HG03139 (cell line): Measurements from ENCODE around the gene RFC5.
A peak's percentile ranks its signal among the peaks of the same experiment; 100 is the strongest.
"Not testable (repeated sequence)": the region's sequence is repeated elsewhere in the genome, so short reads cannot be mapped to it uniquely, and the experiment has no call there.

Experiments
- ATAC-seq: cut with Tn5 transposase; IDR thresholded peaks from one replicate; pipeline ENCODE4 v1.9.1; 2021; ENCODE audit not compliant: unreplicated experiment

RFC5 gene

DNA sequence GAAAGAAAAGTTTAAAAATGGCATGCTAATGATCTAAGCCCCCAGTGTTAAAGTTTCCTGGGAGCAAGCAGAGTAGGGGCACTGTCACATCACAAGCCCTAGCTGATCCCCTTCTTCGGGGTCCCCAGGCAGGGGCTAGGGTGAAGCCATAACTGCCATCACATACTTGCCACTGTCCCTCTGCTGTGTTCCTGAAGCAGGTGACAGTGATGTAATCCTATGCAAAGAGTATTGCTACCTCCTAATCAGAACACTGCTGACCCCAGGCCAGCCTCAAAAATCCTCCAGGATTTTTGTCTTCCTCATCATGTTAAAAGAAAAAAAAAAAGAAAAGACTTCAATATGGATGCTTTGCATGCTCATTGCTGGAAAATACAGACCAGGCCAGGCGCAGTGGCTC, 1.2 kb upstream of the RFC5 start:
- ATAC-seq = no peak

DNA sequence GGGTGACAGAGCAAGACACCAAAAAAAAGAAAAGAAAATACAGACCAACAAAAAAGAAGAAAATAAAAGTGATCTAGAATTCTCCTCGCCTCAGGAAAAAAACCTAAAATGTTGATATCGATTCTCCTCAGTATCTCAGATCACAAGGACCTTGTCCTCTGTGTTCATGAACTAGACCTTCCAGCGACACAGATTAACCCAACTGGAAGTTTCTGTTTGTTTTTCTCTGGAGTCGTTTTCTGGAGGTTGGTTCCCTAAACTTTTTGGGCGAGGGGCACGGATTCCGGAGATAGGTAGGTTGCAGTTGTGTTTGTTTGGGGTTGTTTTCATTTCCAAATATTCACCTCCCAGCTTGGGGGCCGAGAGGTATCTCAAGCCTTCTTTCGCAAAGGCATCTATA, 559 bp upstream of the RFC5 start:
- no peak for ATAC-seq

DNA sequence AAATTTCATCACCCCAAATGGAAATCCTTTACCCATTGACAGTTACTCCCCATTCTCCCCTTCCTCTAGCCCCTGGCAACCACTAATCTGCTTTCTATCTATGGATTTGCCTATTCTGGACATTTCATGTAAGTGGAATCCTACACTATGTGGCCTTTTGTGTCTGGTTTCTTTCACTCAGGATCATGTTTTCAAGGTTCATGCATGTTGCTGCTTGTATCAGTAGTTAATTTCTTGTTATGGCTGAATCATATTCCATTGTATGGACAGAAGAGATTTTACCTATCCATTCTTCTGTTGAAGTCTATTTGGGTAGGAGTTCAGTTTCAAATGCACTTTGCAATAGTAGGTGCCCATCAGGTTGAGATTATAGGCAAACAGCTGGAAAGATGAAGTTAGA, 1.4 kb downstream of the RFC5 start:
- no peak for ATAC-seq

DNA sequence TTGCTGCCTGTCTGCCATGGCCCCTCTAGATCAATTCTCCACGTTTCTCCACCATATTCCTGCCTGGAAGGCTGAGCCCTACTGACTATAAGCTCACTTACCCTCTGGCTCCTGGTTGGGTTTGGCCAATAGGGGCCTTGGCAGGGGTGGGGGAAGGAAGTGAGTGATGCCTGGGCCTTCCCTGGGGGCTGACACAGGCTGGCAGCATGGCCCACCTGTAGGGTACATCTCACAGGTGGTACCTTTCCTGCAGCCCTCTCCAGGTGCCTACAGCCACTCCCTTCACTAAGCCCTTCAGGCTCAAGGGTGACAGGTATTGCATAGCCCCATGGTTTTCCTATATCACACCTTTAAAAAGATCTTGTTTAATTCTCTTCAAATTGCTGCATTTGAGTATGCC, 3.5 kb downstream of the RFC5 start:
- ATAC-seq = no peak

DNA sequence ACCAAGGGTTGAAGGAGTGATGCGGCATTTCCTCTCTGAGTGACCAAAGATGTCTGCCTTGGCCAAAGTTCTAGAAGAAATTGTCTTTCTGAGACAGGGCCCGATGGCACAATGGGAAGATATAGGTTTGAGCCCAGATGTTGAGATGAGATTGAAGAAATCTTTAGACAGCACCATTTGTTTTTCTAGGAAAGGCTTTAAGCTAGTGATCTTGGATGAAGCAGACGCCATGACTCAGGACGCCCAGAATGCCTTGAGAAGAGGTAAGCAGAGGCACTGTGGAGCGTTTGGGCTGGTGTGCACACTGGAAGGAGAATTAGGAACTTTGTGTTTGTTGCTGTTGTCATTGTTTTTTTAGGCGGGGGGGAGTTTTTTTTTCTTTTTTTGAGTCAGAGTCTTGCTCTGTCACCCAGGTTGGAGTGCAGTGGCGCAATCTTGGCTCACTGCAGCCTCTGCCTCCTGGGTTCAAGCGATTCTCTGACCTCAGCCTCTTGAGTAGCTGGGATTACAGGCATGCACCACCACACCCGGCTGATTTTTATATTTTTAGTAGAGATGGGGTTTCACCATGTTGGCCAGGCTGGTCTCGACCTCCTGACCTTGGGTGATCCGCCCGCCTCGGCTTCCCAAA, 5.7 kb downstream of the RFC5 start:
- ATAC-seq = not testable (repeated sequence)

DNA sequence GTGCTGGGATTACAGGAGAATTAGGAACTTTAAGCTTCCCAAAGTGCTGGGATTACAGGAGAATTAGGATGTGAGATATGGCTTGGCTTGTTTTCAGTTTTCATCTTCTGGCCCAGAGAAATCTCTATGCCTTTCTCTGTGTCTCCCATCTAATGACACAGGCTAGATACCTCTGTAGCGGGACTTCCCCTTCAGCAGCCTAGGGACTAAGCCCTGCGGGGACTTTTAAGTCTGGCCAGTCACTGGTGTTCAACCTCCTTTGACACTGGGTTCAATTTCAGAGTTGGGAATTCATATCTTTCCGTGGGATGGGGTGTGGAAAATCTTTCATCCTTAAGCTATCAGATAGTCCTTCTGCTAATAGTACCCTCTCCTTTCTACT, 6.2 kb downstream of the RFC5 start:
- ATAC-seq = no peak

DNA sequence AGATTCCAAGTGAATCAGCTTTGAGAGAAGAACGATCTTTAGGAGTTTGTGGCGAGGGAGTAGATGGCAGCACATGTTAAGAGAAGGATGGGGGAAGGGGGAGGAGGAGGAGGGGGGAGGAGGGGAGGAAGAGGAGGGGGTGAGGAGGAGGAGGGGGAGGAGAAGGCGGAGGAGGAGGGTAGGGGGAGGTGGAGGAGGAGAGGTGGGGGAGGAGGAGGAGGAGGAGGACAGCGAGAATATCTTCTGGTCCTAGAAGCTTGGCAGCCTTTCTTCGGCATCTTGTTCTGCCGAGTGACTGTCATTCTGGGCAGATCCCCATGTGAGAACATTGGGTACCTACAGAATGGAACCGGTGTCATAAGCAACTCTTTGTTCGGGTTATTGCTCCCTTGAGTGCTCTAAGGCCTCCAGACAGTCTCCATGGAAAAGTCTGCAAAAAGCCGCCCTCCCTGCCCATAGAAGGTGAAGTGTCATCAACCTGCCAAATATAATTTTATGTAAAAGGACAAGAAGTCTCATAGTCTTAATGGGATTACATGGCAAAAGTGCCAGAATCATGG, 6.9 kb downstream of the RFC5 start:
- no peak for ATAC-seq

DNA sequence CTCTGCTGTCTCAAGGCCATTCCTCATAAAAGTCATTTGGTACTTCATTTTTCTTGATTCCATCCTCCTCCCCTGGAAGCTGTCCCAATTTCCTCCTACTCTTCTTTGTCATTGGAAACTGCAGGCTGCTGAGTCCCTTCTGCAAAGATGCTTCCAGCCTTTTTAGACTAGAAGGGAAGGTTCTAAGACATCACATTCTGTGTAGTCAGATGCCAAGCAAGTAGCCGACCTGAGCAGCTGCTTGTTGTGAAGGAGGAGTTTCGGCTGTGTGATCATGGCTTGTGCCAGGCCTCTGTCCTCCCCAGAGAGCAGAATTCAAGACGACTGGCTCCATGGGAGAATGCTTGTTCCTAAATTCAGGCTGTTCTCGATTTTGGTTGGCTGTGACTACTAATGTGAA, 8.7 kb downstream of the RFC5 start:
- no peak for ATAC-seq

DNA sequence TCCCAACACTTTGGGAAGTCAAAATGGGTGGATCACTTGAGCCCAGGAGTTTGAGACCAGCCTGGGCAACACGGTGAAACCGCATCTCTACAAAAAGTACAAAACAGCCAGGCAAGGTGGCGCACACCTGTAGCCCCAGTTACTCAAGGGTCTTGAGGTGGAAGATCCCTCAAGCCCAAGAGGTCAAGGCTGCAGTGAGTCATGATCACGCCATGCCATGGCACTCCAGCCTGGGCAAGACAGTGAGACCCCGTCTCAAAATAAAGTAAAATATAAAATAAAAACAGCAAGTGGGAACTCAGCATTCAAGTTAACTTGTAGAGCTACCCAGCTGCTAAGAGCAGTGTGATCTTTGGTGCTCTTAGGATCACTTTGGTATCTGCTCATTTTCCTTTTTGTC, 12.7 kb downstream of the RFC5 start:
- no peak for ATAC-seq

DNA sequence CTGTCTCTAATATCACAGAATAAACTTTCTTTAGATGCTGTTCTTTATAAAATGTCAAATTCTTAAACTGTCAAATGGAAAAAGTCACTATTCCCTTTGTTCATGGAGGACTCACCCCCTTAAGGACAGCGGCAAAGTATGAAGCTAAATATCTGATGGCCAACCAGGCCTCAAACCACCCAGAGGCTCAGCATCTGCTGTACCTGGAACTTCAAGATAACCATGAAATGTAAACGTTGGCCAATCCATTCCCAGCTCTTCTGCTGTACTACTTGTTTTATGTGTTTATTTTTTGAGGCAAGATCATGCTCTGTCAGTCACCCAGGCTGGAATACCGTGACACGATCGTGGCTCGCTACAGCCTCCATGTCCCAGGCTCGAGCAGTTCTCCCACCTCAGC, 15.7 kb downstream of the RFC5 start:
- ATAC-seq = no peak

DNA sequence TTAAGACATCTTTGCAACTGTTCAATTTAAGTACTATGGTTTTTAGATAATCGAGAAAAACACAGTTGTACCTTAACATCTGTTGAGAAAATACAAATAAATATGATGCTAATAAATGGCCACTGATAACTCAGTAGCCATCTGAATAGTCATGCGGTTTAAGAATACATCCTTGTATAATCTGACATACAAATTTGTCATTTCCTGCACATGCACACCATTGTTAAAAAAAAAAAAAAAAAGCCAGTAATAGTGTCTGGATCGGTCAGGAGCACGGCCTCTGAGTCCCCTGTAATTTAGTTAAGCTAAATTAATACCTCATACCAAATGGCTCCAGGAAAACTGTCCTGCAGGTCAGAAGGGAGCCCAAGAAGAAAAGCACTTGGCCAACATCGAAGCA, 16.8 kb downstream of the RFC5 start:
- no peak for ATAC-seq

DNA sequence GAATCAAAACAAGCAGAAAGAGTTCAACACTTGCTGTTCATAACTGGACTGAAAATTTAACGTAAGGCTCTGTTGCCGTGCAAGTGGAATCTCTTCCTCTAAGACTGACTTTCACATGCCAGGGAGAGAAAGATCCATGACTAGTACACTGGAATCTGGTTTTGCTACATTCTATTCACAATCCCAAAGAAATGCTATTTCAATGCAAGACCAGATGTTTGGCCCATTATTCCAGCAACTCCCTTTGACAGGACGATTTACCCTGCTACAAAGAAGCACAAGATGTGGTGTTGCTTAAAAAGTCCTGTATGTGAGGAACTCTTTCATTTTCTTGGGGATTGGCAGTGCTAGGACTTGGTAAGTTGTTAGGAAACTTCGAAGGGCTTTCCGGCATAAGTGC, 17.4 kb downstream of the RFC5 start:
- no peak for ATAC-seq

DNA sequence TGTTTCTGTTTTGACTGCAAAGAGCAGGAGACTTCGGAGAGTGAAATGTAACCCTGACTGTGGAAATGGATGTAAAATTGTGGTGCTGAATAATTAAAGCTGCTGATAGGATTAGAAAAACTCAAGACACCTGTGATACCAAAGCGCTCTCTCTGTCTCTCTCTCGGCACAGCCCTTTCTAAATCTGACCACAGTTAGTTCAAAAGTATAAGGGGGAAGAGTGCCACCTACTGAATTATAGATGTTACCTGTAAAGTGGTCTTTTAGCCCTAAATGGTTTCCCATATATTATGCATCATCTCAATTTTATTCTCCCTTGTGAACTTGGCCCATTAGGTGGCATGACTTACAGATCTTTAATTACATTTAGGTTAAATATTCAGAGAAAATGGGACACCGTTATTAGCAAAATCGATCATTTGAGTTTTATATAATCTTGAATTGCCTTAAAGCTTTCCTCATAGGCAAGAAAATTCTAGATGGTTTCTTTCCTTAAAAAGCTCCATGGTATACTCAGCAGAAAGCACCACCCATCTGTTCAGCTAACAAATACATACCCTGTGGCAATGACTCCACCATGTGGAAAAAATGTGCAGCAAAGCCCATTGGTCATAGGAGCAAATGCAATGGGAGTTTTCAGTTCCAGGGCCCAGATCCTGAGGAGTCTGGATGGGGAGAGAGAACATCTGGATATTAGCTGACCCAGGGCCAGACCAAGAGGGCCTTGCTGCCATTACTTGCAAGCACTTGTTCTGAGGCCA, 18.1 kb downstream of the RFC5 start:
- no peak for ATAC-seq

DNA sequence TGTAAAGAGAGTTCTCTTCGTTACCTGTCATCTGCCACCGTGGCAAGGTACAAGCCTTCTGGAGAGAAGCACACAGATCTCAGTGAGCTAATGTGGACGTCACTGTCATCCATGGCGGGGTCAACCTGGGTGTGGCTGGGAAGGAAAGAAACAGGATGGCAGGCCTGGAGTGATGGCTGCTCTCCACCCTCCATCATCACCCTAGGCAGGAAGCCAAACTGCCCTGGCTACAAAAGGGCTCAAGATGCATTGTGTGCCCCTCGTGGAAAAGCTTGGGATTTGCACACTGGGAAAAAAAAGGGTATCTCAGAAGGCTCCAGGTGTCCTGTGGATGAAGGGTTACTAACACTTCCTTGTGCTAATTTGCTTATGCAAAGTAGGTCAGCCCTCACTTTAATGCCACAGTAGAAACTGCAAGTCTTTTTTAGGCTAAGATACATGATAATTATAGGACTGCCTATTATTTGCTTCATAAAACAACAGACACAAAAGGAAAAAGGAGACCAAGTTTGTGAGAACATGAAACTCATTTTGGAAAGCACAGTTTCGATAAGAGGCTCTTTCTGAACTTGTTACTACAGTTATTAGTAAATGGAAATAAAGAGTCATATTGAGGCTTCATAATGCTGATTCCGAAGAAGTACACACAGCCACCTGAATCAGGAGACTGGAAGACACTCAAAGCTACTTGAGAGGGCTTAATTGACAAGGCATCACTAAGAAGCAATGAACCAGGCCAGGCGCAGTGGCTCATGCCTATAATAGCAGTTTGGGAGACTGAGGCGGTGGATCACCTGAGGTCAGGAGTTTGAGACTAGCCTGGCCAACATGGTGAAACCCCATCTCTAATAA, 18.9 kb downstream of the RFC5 start:
- peak; percentile 82 for ATAC-seq

DNA sequence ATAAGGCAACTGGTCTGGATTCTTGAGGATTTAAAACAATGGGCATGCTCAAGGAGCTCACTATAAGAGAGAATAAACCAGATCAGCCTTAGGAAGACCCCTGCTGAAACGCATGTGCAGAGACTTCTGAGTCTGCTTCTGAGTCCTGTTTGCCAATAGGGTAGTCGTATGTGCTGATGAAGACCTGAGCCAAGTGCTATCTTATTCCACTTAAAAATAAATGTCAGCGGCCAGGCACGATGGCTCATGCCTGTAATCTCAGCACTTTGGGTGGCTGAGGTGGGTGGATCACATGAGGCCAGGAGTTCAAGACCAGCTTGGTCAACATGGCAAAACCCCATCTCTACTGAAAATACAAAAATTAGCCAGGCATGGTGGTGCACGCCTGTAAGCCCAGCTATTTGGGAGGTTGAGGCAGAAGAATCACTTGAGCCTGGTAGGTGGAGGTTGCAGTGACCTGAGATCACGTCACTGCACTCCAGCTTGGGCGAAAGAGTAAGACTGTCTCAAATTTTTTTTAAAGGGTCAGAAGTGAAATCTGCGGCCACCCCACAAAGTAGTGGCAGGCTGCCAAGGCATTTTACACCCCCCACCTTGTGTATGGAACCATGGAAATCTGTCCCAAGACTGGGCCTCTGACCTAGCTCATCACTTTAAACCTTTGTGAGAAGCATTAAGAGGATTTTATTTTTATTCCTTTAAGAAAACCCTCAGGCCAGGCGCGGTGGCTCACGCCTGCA, 20.3 kb downstream of the RFC5 start:
- ATAC-seq = no peak

DNA sequence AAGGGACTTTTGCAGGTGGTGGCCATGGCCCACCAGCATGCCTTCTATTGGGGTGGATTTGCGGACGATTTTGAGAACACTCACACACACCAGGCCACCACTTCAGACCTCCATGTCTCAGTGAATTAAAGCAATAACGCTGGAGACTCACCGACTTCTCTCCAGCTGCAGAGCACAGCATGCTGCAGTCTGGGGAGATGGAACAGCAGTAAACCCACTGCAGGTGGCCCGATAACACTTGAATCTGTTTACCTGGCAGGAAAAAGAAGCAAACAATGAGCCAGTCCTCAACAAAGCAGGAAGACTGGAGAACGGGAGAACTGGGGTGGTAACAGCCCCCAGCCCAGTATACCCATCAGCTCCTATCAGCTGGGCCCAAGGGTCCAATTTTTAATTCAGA, 21.6 kb downstream of the RFC5 start:
- no peak for ATAC-seq

DNA sequence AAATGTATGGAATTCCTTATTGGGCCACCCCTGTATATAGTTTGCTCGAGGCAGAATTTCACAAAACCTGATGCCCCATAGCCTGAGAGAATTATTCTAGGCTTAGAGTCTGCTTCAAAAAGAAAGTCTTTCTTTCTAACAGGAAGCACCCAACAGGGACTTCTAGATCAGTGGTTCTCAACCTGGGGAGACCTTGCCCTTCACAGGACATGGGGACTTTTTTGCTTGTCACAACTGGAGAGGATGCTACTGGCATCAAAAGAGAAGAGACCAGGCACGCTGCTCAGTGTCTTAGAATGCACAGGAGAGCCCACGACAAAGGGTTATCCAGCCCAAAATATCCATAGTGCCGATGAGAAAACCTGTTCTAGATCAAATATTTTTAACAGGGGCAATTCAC, 25.6 kb downstream of the RFC5 start:
- ATAC-seq = no peak

DNA sequence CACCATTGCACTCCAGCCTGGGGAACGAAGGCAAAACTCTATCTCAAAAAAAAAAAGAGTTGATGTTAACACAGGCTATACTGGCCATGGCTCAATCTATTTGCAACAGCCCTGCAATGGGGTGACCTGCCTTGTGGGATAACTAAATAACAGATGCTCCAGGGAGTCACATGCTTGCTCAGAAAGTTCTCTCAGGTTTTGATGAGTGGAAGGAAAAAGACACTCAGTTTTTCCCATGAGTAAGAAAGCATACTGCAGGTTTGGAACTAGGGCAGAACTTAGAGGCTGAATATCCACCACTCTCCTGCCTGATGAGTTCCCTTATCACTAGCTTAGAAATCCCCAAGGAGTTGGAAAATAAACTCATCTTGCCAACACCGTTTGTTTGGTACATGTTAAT, 27.6 kb downstream of the RFC5 start:
- no peak for ATAC-seq

DNA sequence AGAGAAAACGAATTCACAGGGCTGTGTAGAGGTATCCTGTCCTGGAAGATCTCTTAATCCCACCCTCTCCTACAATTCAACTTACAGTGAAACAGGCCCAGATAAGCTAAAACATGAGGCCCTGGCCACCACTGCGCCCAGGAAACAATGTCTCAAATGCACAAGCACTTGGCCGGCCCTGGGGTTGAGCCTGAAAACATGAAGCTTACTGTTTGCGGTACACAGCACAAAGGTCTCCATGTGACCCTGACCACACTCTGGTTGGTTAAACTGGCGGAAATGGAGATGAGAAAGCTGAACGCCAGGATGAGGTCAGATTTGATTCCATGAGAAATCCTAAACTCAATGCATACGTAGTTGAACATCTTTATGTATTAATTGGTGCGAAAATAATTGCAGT, 28.1 kb downstream of the RFC5 start:
- no peak for ATAC-seq

DNA sequence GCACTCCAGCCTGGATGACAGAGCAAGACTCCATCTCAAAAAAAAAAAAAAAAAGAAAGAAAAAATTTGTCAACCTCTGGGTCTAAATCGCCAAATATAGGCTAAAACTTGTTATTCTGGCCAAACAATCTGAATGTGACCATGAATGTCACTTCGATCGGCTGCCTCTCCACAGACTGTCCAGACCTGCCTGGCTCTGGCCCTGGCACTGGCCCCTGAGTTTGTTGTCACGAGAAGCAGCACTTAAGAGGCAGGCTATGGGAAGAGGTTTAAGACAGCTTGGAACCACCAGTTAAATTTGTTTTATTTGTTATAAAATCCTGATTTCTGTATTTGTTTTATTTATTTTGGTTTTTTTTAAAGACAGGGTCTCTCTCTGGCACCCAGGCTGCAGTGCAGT, 29.9 kb downstream of the RFC5 start:
- ATAC-seq = no peak
